Endometrial microvascular endothelial cells (primary cell): ENCODE measurements around the gene RPA3. TPM values are rescaled to one million over a fixed set of nuclear protein-coding genes. Genes with fewer than 3 reads are reported as not detected.

Experiments used
- in situ Hi-C: cut with HindIII; loops from 2 replicates; pipeline ENCODE4 v1.10.0; 2017; ENCODE audit warnings: low sequenced_read_pairs, low pct_unique_long_range_greater_than_20kb; ENCODE audit errors: inconsistent ontology term
- total RNA-seq: library from RNA; depleted of rRNA; stranded (reverse); fragments of >200 nt; gene quantifications from one replicate; pipeline ENCODE4 v1.2.3, GENCODE V29; 2015; ENCODE audit errors: inconsistent ontology term

The RPA3 gene
- total RNA-seq, 1 donor from 2014 or later, result 26.9 TPM

DNA sequence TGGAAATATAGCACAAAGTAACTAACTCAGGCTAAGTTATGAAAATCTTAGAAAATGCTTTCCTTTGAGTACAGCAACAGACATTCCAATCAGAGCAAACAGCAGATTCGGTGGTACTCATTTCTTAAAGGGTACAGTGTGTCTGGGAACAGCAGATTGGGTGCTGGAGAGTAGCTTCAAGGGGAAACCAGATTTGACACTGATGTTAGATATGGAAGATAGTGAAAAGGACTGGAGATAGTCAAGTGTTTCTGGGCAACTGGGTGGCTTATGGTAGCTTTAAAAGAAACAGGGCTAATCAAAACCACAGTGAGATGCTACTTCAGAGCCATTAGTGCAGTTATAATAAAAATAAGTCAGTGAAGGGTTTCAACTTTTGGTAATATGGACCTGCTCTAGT, 89.9 kb downstream of the RPA3 start:
- in situ Hi-C loops, result no loop called here

- in situ Hi-C loops, result no loop called here
Measured at GRCh38 chr7:7620644-7621210, 97.7 kb downstream of the RPA3 start.

DNA sequence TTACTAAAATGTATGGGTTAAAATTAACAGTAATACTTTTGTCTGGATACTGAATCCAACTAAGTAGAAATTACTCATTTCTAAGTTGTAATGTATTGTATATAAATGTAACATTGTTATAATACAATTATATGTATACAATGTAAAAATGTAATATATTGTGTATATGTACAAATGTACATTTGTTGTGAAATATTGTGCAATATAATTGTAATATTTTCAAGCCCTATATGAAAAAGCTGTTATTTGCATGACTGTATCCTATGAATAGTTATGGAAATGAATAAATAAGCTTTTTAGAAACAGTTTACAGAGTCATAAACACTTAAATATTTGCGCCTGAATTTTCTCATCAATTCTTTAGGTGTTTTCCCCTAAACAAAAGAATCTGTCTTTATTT, 98.2 kb downstream of the RPA3 start:
- in situ Hi-C loops, result no loop called here

GRCh38 chr7:7618410-7618809, 100.0 kb downstream of the RPA3 start:
- in situ Hi-C loops, result no loop called here

- in situ Hi-C loops, result no loop called here
Measured at GRCh38 chr7:7617550-7617949, 100.9 kb downstream of the RPA3 start.

GRCh38 chr7:7614018-7614741, 104.2 kb downstream of the RPA3 start:
- in situ Hi-C loops, result no loop called here

- in situ Hi-C loops, result no loop called here
Measured at GRCh38 chr7:7613210-7613609, 105.2 kb downstream of the RPA3 start.

- in situ Hi-C loops, result no loop called here
Measured at GRCh38 chr7:7612519-7612918, 105.9 kb downstream of the RPA3 start.

GRCh38 chr7:7609330-7609729, 109.1 kb downstream of the RPA3 start:
- in situ Hi-C loops, result no loop called here

DNA sequence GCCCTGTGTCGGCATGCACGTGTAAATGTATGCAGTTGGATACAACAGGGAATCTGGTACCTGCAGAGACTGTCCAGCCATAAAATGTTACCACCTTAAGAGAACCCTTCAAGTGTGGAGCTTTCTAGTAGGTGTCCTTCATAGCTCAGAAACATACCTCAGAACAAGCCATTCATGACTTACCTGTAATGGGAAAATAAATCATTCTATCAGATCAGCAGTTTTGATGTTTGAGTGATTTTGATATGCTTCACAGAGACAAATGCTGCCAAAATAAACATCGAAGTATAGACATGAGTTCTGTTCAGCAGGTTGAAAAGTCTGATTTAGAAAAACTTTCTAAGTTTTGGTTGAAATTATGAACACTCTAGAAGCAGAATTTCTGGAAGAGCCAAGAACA, 111.4 kb downstream of the RPA3 start:
- in situ Hi-C loops, result no loop called here

GRCh38 chr7:7596176-7596575, 122.2 kb downstream of the RPA3 start:
- in situ Hi-C loops, result no loop called here

- in situ Hi-C loops, result no loop called here
Measured at GRCh38 chr7:7595451-7595850, 123.0 kb downstream of the RPA3 start.

Other genes with a start within 250 kb of the RPA3 start
- gene COL28A1, start 182.7 kb downstream of the RPA3 start, total RNA-seq, result 2.2 TPM
- 40.8 TPM for gene MIOS, start 151.7 kb downstream of the RPA3 start, total RNA-seq
- gene UMAD1, start 77.9 kb downstream of the RPA3 start, total RNA-seq, result 3.0 TPM